ENCODE data around the gene KCTD8.

DNA sequence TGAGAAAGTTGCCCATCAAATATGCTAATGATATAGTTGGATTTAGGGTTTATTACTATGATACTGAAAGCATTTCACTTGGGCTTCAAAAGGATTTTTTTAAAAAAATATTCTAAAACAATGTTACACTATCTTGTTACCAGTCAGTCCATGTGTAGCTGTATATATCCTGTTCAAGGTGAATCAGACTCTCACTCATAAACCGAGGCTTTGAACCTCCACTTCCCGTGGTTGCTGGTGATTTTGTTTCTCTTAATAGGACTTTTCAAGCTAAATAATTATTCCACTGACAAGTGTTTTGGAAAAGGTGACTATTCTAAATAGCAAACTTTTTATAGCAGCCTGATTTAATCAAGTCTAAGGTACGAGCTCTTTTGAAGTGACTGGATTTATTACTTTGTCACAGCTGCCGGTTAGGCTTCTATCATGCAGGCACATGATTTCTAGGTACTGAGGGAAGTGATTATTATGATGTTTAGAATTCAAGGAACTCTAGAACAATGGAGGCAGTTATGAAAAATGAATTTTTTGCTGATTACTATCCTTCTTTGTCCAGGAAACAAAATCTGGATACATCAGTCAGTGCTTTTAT lies 287.7 kb downstream of the KCTD8 start:
- TF ChIP-seq, protein P1, sequence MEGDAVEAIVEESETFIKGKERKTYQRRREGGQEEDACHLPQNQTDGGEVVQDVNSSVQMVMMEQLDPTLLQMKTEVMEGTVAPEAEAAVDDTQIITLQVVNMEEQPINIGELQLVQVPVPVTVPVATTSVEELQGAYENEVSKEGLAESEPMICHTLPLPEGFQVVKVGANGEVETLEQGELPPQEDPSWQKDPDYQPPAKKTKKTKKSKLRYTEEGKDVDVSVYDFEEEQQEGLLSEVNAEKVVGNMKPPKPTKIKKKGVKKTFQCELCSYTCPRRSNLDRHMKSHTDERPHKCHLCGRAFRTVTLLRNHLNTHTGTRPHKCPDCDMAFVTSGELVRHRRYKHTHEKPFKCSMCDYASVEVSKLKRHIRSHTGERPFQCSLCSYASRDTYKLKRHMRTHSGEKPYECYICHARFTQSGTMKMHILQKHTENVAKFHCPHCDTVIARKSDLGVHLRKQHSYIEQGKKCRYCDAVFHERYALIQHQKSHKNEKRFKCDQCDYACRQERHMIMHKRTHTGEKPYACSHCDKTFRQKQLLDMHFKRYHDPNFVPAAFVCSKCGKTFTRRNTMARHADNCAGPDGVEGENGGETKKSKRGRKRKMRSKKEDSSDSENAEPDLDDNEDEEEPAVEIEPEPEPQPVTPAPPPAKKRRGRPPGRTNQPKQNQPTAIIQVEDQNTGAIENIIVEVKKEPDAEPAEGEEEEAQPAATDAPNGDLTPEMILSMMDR (IDR thresholded peaks at IDR 0.05) = no peak
- TF ChIP-seq POLR2A (IDR thresholded peaks at IDR 0.05) = no peak
